Liver (tissue), 9 donors: ENCODE measurements around the gene USHBP1. TPM values are rescaled to one million over a fixed set of nuclear protein-coding genes. Genes with fewer than 3 reads are reported as not detected.

Source experiments
- DNase-seq: peaks from one replicate; pipeline ENCODE4 v3.0.0-alpha.2; 2017; ENCODE audit warnings: low spot score
- H3K27ac ChIP-seq, 2 donors: one replicate each; pipeline ENCODE4 v1.7.0; 2013; ENCODE audit warnings: inconsistent platforms in 2 of 2, low read length in 2 of 2, control low read depth in 1 of 2, low read depth in 1 of 2, mild to moderate bottlenecking in 1 of 2
- H3K27me3 ChIP-seq, 4 donors: one replicate each; pipeline versions ENCODE4 v1.6.1 to v1.7.0; 2013; ENCODE audit warnings: low read length in 3 of 4, inconsistent platforms in 1 of 4, mild to moderate bottlenecking in 1 of 4, moderate library complexity in 1 of 4; ENCODE audit not compliant: control insufficient read depth in 4 of 4, insufficient read depth in 4 of 4
- H3K36me3 ChIP-seq, 4 donors: one replicate each; pipeline versions ENCODE4 v1.6.1 to v1.7.0; 2013; ENCODE audit warnings: low read length in 3 of 4, mild to moderate bottlenecking in 3 of 4, low read depth in 1 of 4, moderate library complexity in 1 of 4; ENCODE audit not compliant: control insufficient read depth in 4 of 4, insufficient read depth in 3 of 4
- H3K4me1 ChIP-seq, 4 donors: one replicate each; pipeline versions ENCODE4 v1.6.1 to v1.7.0; 2013; ENCODE audit warnings: low read length in 3 of 4, mild to moderate bottlenecking in 3 of 4, moderate library complexity in 1 of 4; ENCODE audit not compliant: control insufficient read depth in 4 of 4, insufficient read depth in 4 of 4
- H3K4me3 ChIP-seq, 3 donors: one replicate each; pipeline versions ENCODE4 v1.6.1 to v1.7.0; 2013; ENCODE audit warnings: low read length in 3 of 3, control low read depth in 1 of 3, low read depth in 1 of 3, mild to moderate bottlenecking in 1 of 3
- H3K9ac ChIP-seq, 2 donors: one replicate each; pipeline ENCODE4 v1.7.0; 2013; ENCODE audit warnings: low read length in 2 of 2, mild to moderate bottlenecking in 2 of 2, moderate library complexity in 2 of 2, control low read depth in 1 of 2, low read depth in 1 of 2
- H3K9me3 ChIP-seq, 4 donors: one replicate each; pipeline versions ENCODE4 v1.6.1 to v1.7.0; 2013; ENCODE audit warnings: low read length in 3 of 4; ENCODE audit not compliant: control insufficient read depth in 4 of 4
- CTCF ChIP-seq: fragments of 150-350 bp; IDR thresholded peaks from 2 replicates; pipeline ENCODE4 v1.5.1; 2017; ENCODE audit warnings: improper control_type of control experiment, low read depth, low read length; ENCODE audit not compliant: missing input control
- EGR1 ChIP-seq, 2 donors: IDR thresholded peaks; 2 replicates each; pipeline ENCODE4 v1.6.1; 2016 to 2018; ENCODE audit warnings: antibody characterized with exemption in 2 of 2, low read depth in 2 of 2
- FOXA1 ChIP-seq: IDR thresholded peaks from 2 replicates; pipeline ENCODE4 v1.6.1; 2016; ENCODE audit warnings: antibody characterized with exemption
- GABPA ChIP-seq, 2 donors: IDR thresholded peaks in 1 of 2; conservative IDR thresholded peaks in 1 of 2; 2 replicates each; pipeline ENCODE4 v1.6.1; 2016; ENCODE audit warnings: antibody characterized with exemption in 2 of 2, mild to moderate bottlenecking in 1 of 2, moderate library complexity in 1 of 2
- HNF4A ChIP-seq, 2 donors: conservative IDR thresholded peaks; 2 replicates each; pipeline ENCODE4 v1.6.1; 2016; ENCODE audit warnings: antibody characterized with exemption in 2 of 2, mild to moderate bottlenecking in 2 of 2
- JUND ChIP-seq, 2 donors: IDR thresholded peaks; 2 replicates each; pipeline ENCODE4 v1.6.1; 2016; ENCODE audit warnings: antibody characterized with exemption in 2 of 2
- RAD21 ChIP-seq, 2 donors: IDR thresholded peaks; 2 replicates each; pipeline ENCODE4 v1.6.1; 2016; ENCODE audit warnings: antibody characterized with exemption in 2 of 2, mild to moderate bottlenecking in 2 of 2
- SP1 ChIP-seq: IDR thresholded peaks from 2 replicates; pipeline ENCODE4 v1.6.1; 2018; ENCODE audit warnings: antibody characterized with exemption, mild to moderate bottlenecking
- TAF1 ChIP-seq: conservative IDR thresholded peaks from 2 replicates; pipeline ENCODE4 v1.6.1; 2016; ENCODE audit warnings: antibody characterized with exemption, mild to moderate bottlenecking
- YY1 ChIP-seq: IDR thresholded peaks from 2 replicates; pipeline ENCODE4 v1.6.1; 2016; ENCODE audit warnings: antibody characterized with exemption, mild to moderate bottlenecking
- WGBS: extraction: QIAGEN DNeasy Blood & Tissue Kit; methylation state at CpG from one replicate; pipeline ENCODE4 v1.1.7; 2013; 5-methylcytosine and 5-hydroxymethylcytosine counted together
- polyA plus RNA-seq, 2 donors: library from polyadenylated mRNA; stranded (reverse) in 1 of 2; unstranded in 1 of 2; fragments of 200-250 nt in 1 of 2; fragments of >200 nt in 1 of 2; fragmentation: Nextera tagmentation in 1 of 2; extraction: Ambion mirVana in 1 of 2; gene quantifications; one replicate each; pipeline versions ENCODE4 v1.2.1 to v1.2.3, GENCODE V29; 2013 to 2015
- total RNA-seq, 2 donors: library from RNA; depleted of rRNA; stranded (reverse); fragments of >200 nt; gene quantifications; one replicate each; pipeline ENCODE4 v1.2.3, GENCODE V29; 2014
- TF ChIP-seq, protein P1 (sequence below): IDR thresholded peaks from 2 replicates; pipeline ENCODE4 v1.6.1; 2016; ENCODE audit warnings: antibody characterized with exemption, mild to moderate bottlenecking
- TF ChIP-seq, protein P2 (sequence below): IDR thresholded peaks from 2 replicates; pipeline ENCODE4 v1.6.1; 2016; ENCODE audit warnings: antibody characterized with exemption
- donor health status: healthy.
- donor health status: healthy.
- donor health status: healthy.
- donor health status: healthy.
- donor health status: healthy.

The USHBP1 gene
- total and polyA plus RNA-seq, 4 donors = 1.2 to 2.6 (median 1.9) TPM

DNA sequence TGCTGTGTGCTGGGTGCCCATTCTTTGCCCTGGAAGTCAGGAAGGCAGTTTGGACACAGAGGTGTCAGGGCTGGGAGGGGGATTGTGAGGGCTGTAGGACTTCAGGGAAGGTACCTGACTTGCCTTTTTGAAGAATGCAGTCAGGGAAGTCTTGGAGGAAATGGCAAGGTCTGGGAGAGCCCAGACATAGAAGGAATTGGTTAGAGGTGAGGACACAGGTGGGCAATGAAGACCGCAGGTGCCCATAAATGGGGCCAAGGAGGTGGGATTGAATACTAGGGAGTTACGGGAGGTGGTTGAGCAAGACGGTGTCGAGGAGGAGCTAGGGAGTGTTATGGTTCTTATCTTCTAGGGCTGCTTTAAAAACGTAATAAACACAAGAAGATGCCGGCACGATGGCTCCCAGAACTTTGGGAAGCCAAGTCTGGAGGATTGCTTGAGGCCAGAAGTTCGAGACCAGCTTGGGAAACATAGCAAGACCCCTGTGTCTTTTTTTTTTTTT lies 43.4 kb upstream of the USHBP1 start:
- Histone ChIP-seq H3K9me3 (no peaks in the 10 kb centered on the region), H3K27ac (no peak overlapping the region), H3K4me1 (peaks cover 6 to 61% (median 44%) of the 10 kb centered on the region in 4 donors), H3K27me3 (no peaks in the 10 kb centered on the region), H3K9ac (no peak overlapping the region), H3K36me3 (peaks cover 0 to 3% (median 0%) of the 10 kb centered on the region in 4 donors), H3K4me3 (no peak overlapping the region)
- TF ChIP-seq, protein P1, sequence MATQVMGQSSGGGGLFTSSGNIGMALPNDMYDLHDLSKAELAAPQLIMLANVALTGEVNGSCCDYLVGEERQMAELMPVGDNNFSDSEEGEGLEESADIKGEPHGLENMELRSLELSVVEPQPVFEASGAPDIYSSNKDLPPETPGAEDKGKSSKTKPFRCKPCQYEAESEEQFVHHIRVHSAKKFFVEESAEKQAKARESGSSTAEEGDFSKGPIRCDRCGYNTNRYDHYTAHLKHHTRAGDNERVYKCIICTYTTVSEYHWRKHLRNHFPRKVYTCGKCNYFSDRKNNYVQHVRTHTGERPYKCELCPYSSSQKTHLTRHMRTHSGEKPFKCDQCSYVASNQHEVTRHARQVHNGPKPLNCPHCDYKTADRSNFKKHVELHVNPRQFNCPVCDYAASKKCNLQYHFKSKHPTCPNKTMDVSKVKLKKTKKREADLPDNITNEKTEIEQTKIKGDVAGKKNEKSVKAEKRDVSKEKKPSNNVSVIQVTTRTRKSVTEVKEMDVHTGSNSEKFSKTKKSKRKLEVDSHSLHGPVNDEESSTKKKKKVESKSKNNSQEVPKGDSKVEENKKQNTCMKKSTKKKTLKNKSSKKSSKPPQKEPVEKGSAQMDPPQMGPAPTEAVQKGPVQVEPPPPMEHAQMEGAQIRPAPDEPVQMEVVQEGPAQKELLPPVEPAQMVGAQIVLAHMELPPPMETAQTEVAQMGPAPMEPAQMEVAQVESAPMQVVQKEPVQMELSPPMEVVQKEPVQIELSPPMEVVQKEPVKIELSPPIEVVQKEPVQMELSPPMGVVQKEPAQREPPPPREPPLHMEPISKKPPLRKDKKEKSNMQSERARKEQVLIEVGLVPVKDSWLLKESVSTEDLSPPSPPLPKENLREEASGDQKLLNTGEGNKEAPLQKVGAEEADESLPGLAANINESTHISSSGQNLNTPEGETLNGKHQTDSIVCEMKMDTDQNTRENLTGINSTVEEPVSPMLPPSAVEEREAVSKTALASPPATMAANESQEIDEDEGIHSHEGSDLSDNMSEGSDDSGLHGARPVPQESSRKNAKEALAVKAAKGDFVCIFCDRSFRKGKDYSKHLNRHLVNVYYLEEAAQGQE = no peak
- no peak for TF ChIP-seq JUND (IDR thresholded peaks at IDR 0.05)
- TF ChIP-seq YY1 = no peak
- TF ChIP-seq HNF4A (conservative IDR thresholded peaks at IDR 0.05) = no peak
- TF ChIP-seq GABPA (IDR thresholded peaks at IDR 0.05 in 1 of 2, conservative IDR thresholded peaks at IDR 0.05 in 1 of 2) = no peak
- 90% methylated on average over 8 of the region's 8 CpGs for WGBS
- DNase-seq = no peak

- TF ChIP-seq CTCF = no peak
- no peak for TF ChIP-seq EGR1 (IDR thresholded peaks at IDR 0.05; ENCODE audit: low read depth in 2 of 2)
- peak; percentile 41 for TF ChIP-seq TAF1
- no peak for TF ChIP-seq FOXA1
- peak; percentile 80 to 85 for TF ChIP-seq HNF4A (conservative IDR thresholded peaks at IDR 0.05)
- peak; percentile 11 for TF ChIP-seq YY1
- TF ChIP-seq, protein P2, sequence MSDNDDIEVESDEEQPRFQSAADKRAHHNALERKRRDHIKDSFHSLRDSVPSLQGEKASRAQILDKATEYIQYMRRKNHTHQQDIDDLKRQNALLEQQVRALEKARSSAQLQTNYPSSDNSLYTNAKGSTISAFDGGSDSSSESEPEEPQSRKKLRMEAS = no peak
- no peak for TF ChIP-seq RAD21 (IDR thresholded peaks at IDR 0.05)
- TF ChIP-seq, protein P1 = peak; percentile 60
- peak; percentile 33 for TF ChIP-seq SP1
- no peak for TF ChIP-seq GABPA (IDR thresholded peaks at IDR 0.05 in 1 of 2, conservative IDR thresholded peaks at IDR 0.05 in 1 of 2)
- peaks cover 10 to 61% (median 48%) of the 10 kb centered on the region in 4 donors for H3K4me1 ChIP-seq
- H3K9ac ChIP-seq = peak overlapping the region; percentile 68 to 79
- H3K27me3 ChIP-seq = no peaks in the 10 kb centered on the region
- peak overlapping the region; percentile 88 to 93 for H3K27ac ChIP-seq
- peak overlapping the region; percentile 78 to 94 (median 81) for H3K4me3 ChIP-seq
- DNase-seq = no peak
- H3K9me3 ChIP-seq = no peaks in the 10 kb centered on the region
- WGBS = 4% methylated on average over 28 of the region's 28 CpGs
- no peaks in the 10 kb centered on the region for H3K36me3 ChIP-seq
These were observed 41.8 kb upstream of the USHBP1 start for GRCh38 chr19:17306285-17306714.
